CD14-positive monocyte (primary cell): Measurements from ENCODE around the gene FHOD3. TPM values are rescaled to one million over a fixed set of nuclear protein-coding genes. Genes with fewer than 3 reads are reported as not detected.

ENCODE experiments used
- DNase-seq, 3 donors: peaks; one replicate each; pipeline ENCODE4 v3.0.0-alpha.2; 2011 to 2022
- H2AFZ ChIP-seq: 2 replicates; pipeline ENCODE4 v1.6.0; 2012; ENCODE audit warnings: mild to moderate bottlenecking, low read depth, low read length, inconsistent platforms; ENCODE audit not compliant: insufficient read depth, poor library complexity, severe bottlenecking
- H3K27ac ChIP-seq, 2 donors: 1 replicate in 1 of 2; 2 replicates in 1 of 2; pipeline ENCODE4 v1.5.1; 2012 to 2013; ENCODE audit warnings: low read length in 2 of 2, control low read depth in 1 of 2, inconsistent platforms in 1 of 2, low read depth in 1 of 2, mild to moderate bottlenecking in 1 of 2
- H3K27me3 ChIP-seq, 2 donors: one replicate each; pipeline versions ENCODE4 v1.6.0 to v1.6.1; 2011 to 2013; ENCODE audit warnings: low read length in 2 of 2; ENCODE audit not compliant: control insufficient read depth in 2 of 2, insufficient read depth in 2 of 2
- H3K36me3 ChIP-seq, 2 donors: replicated peaks in 1 of 2; 1 replicate in 1 of 2; 2 replicates in 1 of 2; pipeline versions ENCODE4 v1.5.1 to v1.6.1; 2012 to 2013; ENCODE audit warnings: low read length in 2 of 2, control low read depth in 1 of 2, inconsistent platforms in 1 of 2, mild to moderate bottlenecking in 1 of 2; ENCODE audit not compliant: insufficient read depth in 2 of 2, control insufficient read depth in 1 of 2
- H3K4me1 ChIP-seq, 2 donors: 1 replicate in 1 of 2; 2 replicates in 1 of 2; pipeline versions ENCODE4 v1.5.1 to v1.6.1; 2012 to 2013; ENCODE audit warnings: low read length in 2 of 2, control low read depth in 1 of 2, inconsistent platforms in 1 of 2, mild to moderate bottlenecking in 1 of 2, moderate library complexity in 1 of 2; ENCODE audit not compliant: insufficient read depth in 2 of 2, control insufficient read depth in 1 of 2
- H3K4me2 ChIP-seq: replicated peaks from 2 replicates; pipeline ENCODE3; 2012; ENCODE audit warnings: low read length, moderate library complexity, mild to moderate bottlenecking; ENCODE audit not compliant: poor library complexity, severe bottlenecking; ENCODE audit errors: extremely low read depth
- H3K4me3 ChIP-seq, 3 experiments: fragments of 200-600 bp in 1 of 3; sonication (generic) in 1 of 3; replicated peaks in 1 of 3; 1 replicate in 2 of 3; 2 replicates in 1 of 3; pipeline ENCODE4 v1.5.1; 2011 to 2013; ENCODE audit warnings: low read length in 3 of 3, mild to moderate bottlenecking in 3 of 3, control low read depth in 2 of 3, low read depth in 2 of 3, inconsistent platforms in 1 of 3, moderate library complexity in 1 of 3
- H3K79me2 ChIP-seq: 2 replicates; pipeline ENCODE4 v1.6.0; 2012; ENCODE audit warnings: mild to moderate bottlenecking, control low read depth, inconsistent platforms, low read length, moderate library complexity; ENCODE audit not compliant: insufficient read depth
- H3K9ac ChIP-seq: 2 replicates; pipeline ENCODE4 v1.6.0; 2017; ENCODE audit warnings: low read length, mild to moderate bottlenecking; ENCODE audit not compliant: insufficient read depth, poor library complexity, severe bottlenecking
- H3K9me3 ChIP-seq, 2 donors: replicated peaks in 1 of 2; 1 replicate in 1 of 2; 2 replicates in 1 of 2; pipeline versions ENCODE4 v1.5.1 to v1.6.1; 2012 to 2013; ENCODE audit warnings: low read length in 2 of 2, control low read depth in 1 of 2; ENCODE audit not compliant: control insufficient read depth in 1 of 2, insufficient read depth in 1 of 2
- H4K20me1 ChIP-seq: 2 replicates; pipeline ENCODE4 v1.6.0; 2012; ENCODE audit warnings: mild to moderate bottlenecking, low read length, control low read depth, moderate library complexity; ENCODE audit not compliant: insufficient read depth
- H3K27ac Mint-ChIP-seq, 7 donors: one replicate each; pipeline ENCODE4 v1.8.0; 2020; ENCODE audit warnings: mild to moderate bottlenecking in 7 of 7, mixed read lengths in 7 of 7, moderate library complexity in 6 of 7, inconsistent platforms in 2 of 7
- H3K27me3 Mint-ChIP-seq, 3 donors: one replicate each; pipeline ENCODE4 v1.8.0; 2021 to 2022; ENCODE audit warnings: low read depth in 3 of 3, mild to moderate bottlenecking in 3 of 3, mixed read lengths in 3 of 3, moderate library complexity in 3 of 3, inconsistent platforms in 1 of 3
- H3K36me3 Mint-ChIP-seq, 2 donors: one replicate each; pipeline ENCODE4 v1.8.0; 2020; ENCODE audit warnings: mixed read lengths in 2 of 2, inconsistent platforms in 1 of 2, mild to moderate bottlenecking in 1 of 2
- H3K4me1 Mint-ChIP-seq: one replicate; pipeline ENCODE4 v1.8.0; 2020; ENCODE audit warnings: mild to moderate bottlenecking, mixed read lengths
- H3K4me3 Mint-ChIP-seq, 2 donors: one replicate each; pipeline ENCODE4 v1.8.0; 2020; ENCODE audit warnings: mild to moderate bottlenecking in 2 of 2, mixed read lengths in 2 of 2, moderate library complexity in 1 of 2
- H3K9me3 Mint-ChIP-seq, 7 donors: one replicate each; pipeline ENCODE4 v1.8.0; 2020 to 2022; ENCODE audit warnings: mixed read lengths in 7 of 7, mild to moderate bottlenecking in 6 of 7, moderate library complexity in 6 of 7, inconsistent platforms in 2 of 7
- WGBS: methylation state at CpG from one replicate; pipeline ENCODE4 v1.1.5; 2013; ENCODE audit warnings: missing lambda C conversion rate; ENCODE audit not compliant: insufficient coverage; 5-methylcytosine and 5-hydroxymethylcytosine counted together
- intact Hi-C, 2 donors: fragments of 100-400 bp; cut with micrococcal nuclease; formaldehyde crosslinking; loops; one replicate each; pipeline versions ENCODE4 v1.15.0 to v1.15.1; 2023
- polyA plus RNA-seq, 3 donors: library from polyadenylated mRNA; depleted of rRNA in 1 of 3; unstranded in 2 of 3; stranded (reverse) in 1 of 3; fragments of 300-500 nt in 2 of 3; fragments of >200 nt in 1 of 3; fragmentation: Illumina TruSeq in 2 of 3; gene quantifications; 1 replicate in 2 of 3; 2 replicates in 1 of 3; pipeline ENCODE4 v1.2.3, GENCODE V29; 2012 to 2021
- TF ChIP-seq, protein P1 (sequence below): fragments of 200-600 bp; IDR thresholded peaks from one replicate; pipeline ENCODE4 v1.8.0; 2022; ENCODE audit warnings: antibody characterized with exemption, mild to moderate bottlenecking

The FHOD3 gene
- polyA plus RNA-seq, 3 donors, result not detected

DNA sequence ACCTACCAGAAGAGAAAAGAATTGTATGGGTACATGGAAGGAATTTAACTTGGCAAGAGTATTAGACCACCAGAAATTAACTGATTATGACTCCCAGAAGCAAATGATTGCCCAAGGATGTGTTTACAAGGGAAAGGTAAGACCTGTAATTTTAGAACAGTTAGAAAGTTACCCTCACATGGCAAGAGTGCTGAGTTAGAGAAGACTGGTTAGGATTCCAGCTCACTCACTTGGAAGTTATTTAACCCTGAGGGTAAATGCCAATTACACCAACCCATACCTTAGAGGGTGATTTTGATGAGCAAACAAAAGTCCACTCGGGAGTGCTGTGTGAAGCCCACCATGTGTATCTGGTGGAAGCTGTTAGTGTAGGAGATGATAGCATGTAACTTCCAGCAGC is 361.1 kb downstream of the FHOD3 start:
- Histone ChIP-seq H4K20me1 (no peaks in the 10 kb centered on the region), H3K27ac (no peak overlapping the region), H3K4me3 (no peak overlapping the region), H3K79me2 (no peaks in the 10 kb centered on the region), H3K4me2 (no peak overlapping the region), H3K9ac (no peak overlapping the region), H3K27me3 (no peaks in the 10 kb centered on the region), H3K36me3 (no peaks in the 10 kb centered on the region), H2AFZ (no peak overlapping the region), H3K4me1 (no peaks in the 10 kb centered on the region), H3K9me3 (no peaks in the 10 kb centered on the region)
- Mint-ChIP-seq H3K27me3 (peaks cover 0 to 5% (median 0%) of the 10 kb centered on the region in 3 donors), H3K36me3 (no peaks in the 10 kb centered on the region), H3K27ac (no peak overlapping the region), H3K4me1 (no peaks in the 10 kb centered on the region), H3K9me3 (peaks cover 0 to 4% (median 0%) of the 10 kb centered on the region in 7 donors), H3K4me3 (no peak overlapping the region)
- TF ChIP-seq, protein P1, sequence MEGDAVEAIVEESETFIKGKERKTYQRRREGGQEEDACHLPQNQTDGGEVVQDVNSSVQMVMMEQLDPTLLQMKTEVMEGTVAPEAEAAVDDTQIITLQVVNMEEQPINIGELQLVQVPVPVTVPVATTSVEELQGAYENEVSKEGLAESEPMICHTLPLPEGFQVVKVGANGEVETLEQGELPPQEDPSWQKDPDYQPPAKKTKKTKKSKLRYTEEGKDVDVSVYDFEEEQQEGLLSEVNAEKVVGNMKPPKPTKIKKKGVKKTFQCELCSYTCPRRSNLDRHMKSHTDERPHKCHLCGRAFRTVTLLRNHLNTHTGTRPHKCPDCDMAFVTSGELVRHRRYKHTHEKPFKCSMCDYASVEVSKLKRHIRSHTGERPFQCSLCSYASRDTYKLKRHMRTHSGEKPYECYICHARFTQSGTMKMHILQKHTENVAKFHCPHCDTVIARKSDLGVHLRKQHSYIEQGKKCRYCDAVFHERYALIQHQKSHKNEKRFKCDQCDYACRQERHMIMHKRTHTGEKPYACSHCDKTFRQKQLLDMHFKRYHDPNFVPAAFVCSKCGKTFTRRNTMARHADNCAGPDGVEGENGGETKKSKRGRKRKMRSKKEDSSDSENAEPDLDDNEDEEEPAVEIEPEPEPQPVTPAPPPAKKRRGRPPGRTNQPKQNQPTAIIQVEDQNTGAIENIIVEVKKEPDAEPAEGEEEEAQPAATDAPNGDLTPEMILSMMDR, result no peak
- DNase-seq, result no peak
- intact Hi-C loops, result no loop called here
- no CpG with 5 or more reads among the region's 1 CpG for WGBS

DNA sequence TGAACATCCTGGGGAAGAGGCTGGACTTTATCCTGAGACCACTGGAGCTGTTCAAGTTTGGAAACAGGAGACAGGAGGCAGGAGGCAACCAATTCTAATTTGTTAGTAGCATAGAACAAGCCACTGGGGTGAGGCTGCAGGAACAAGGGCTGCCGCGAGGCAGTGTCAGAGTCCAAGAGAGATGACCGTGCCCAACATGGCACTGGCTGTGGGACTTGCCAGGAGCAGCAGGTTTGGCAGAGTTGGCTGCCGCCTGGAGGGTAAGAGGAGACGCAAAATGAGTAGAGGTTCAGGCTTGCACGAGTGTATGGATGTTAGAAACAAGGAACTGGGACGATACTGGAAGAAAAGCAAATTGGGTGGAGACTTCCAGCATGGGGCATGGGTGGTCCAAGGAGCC is 362.8 kb downstream of the FHOD3 start:
- no peak for DNase-seq
- no peak overlapping the region for H3K27ac ChIP-seq
- H3K36me3 Mint-ChIP-seq, result no peaks in the 10 kb centered on the region
- peaks cover 0 to 5% (median 2%) of the 10 kb centered on the region in 7 donors for H3K9me3 Mint-ChIP-seq
- H3K9ac ChIP-seq, result no peak overlapping the region
- no peaks in the 10 kb centered on the region for H3K4me1 Mint-ChIP-seq
- H4K20me1 ChIP-seq, result no peaks in the 10 kb centered on the region
- 98% methylated on average over 7 of the region's 7 CpGs for WGBS
- no peaks in the 10 kb centered on the region for H3K4me1 ChIP-seq
- H3K27me3 ChIP-seq, result no peaks in the 10 kb centered on the region
- no peaks in the 10 kb centered on the region for H3K79me2 ChIP-seq
- H3K4me3 ChIP-seq, result no peak overlapping the region
- TF ChIP-seq, protein P1, result no peak
- H3K9me3 ChIP-seq, result no peaks in the 10 kb centered on the region
- no peaks in the 10 kb centered on the region for H3K36me3 ChIP-seq
- H3K4me3 Mint-ChIP-seq, result no peak overlapping the region
- peaks cover 0 to 3% (median 0%) of the 10 kb centered on the region in 3 donors for H3K27me3 Mint-ChIP-seq
- no peak overlapping the region for H3K4me2 ChIP-seq
- H2AFZ ChIP-seq, result no peak overlapping the region
- intact Hi-C loops, result no loop called here
- H3K27ac Mint-ChIP-seq, result no peak overlapping the region
